Heart left ventricle (tissue), 16 donors: ENCODE measurements around the gene KPTN. TPM values are rescaled to one million over a fixed set of nuclear protein-coding genes. Genes with fewer than 3 reads are reported as not detected.

Experiments
- ATAC-seq, 4 donors: fragments of 200-7000 bp; cut with Tn5 transposase; one replicate each; pipeline ENCODE4 v1.9.1; 2020 to 2022; ENCODE audit warnings: moderate library complexity in 4 of 4, mild to moderate bottlenecking in 3 of 4, moderate number of reproducible peaks in 1 of 4
- DNase-seq, 5 donors: peaks; one replicate each; pipeline ENCODE4 v3.0.0-alpha.2; 2020
- H3K27ac ChIP-seq, 12 donors: fragments of 200-600 bp; sonication (generic) in 4 of 12; one replicate each; pipeline versions ENCODE4 v1.5.0 to v1.8.0; 2016 to 2022; ENCODE audit warnings: mild to moderate bottlenecking in 2 of 12
- H3K27me3 ChIP-seq, 9 donors: fragments of 200-600 bp; sonication (generic) in 2 of 9; one replicate each; pipeline versions ENCODE4 v1.5.1 to v1.8.0; 2016 to 2022; ENCODE audit warnings: mild to moderate bottlenecking in 3 of 9
- H3K36me3 ChIP-seq, 9 donors: fragments of 200-600 bp; sonication (generic) in 2 of 9; one replicate each; pipeline versions ENCODE4 v1.5.0 to v1.8.0; 2018 to 2022; ENCODE audit warnings: mild to moderate bottlenecking in 2 of 9
- H3K4me1 ChIP-seq, 12 donors: fragments of 200-600 bp; sonication (generic) in 4 of 12; one replicate each; pipeline versions ENCODE4 v1.5.0 to v1.8.0; 2016 to 2022; ENCODE audit warnings: mild to moderate bottlenecking in 3 of 12
- H3K4me3 ChIP-seq, 12 donors: fragments of 200-600 bp; sonication (generic) in 4 of 12; one replicate each; pipeline versions ENCODE4 v1.5.0 to v1.8.0; 2017 to 2022; ENCODE audit warnings: mild to moderate bottlenecking in 9 of 12, moderate library complexity in 4 of 12
- H3K9me3 ChIP-seq, 12 donors: fragments of 200-600 bp; sonication (generic) in 4 of 12; one replicate each; pipeline versions ENCODE4 v1.5.0 to v1.8.0; 2016 to 2022; ENCODE audit warnings: mild to moderate bottlenecking in 1 of 12
- CTCF ChIP-seq, 12 donors: fragments of 200-600 bp; sonication (generic) in 4 of 12; IDR thresholded peaks; one replicate each; pipeline versions ENCODE4 v1.5.0 to v1.8.0; 2018 to 2022; ENCODE audit warnings: antibody characterized with exemption in 12 of 12, mild to moderate bottlenecking in 5 of 12
- POLR2A ChIP-seq, 2 donors: fragments of 450-650 bp; IDR thresholded peaks; one replicate each; pipeline ENCODE4 v1.6.1; 2017; ENCODE audit warnings: antibody characterized with exemption in 2 of 2, mild to moderate bottlenecking in 2 of 2, moderate library complexity in 2 of 2
- WGBS, 4 donors: extraction: QIAGEN DNeasy Blood & Tissue Kit in 2 of 4; methylation state at CpG; one replicate each; pipeline versions ENCODE4 v1.1.5 to v1.1.7; 2013 to 2018; 5-methylcytosine and 5-hydroxymethylcytosine counted together
- intact Hi-C, 10 donors: fragments of 100-400 bp; cut with DNase I; formaldehyde crosslinking; loops; one replicate each; pipeline versions ENCODE4 v1.11.1 to v1.14.2; 2022
- polyA plus RNA-seq, 2 donors: library from polyadenylated mRNA; stranded (reverse); fragments of 200-250 nt; gene quantifications; one replicate each; pipeline ENCODE4 v1.2.3, GENCODE V29; 2013
- total RNA-seq, 9 donors: library from RNA; depleted of rRNA in 2 of 9; stranded (reverse); fragments of >200 nt in 2 of 9; fragmentation: NEBNext Ultra II Directional in 3 of 9; extraction: Animal tissue kit (Norgen Biotek cat#: 25700) in 3 of 9; gene quantifications; one replicate each; pipeline versions ENCODE4 v1.1.0 to v1.2.4, GENCODE V29; 2016 to 2023
- donor health status: ischemic (EF 13 %, LVEDD 7.1; RV severe dilation, severe dysfunction).
- donor health status: healthy with polysubstance abuse.
- donor health status: DM: no; HTN: yes; CAD: no.
- donor health status: DM: no; HTN: no; CAD: no.
- donor health status: ischemic (EF 25% LVEDD 6.9; RV normal size, moderate dysfunction).
- donor health status: ischemic (EF 25% LVEDD 5.7; RV mildly dilated, moderate dysfunction).
- donor health status: healthy.
- donor health status: DM: yes; HTN: yes; CAD: no.
- donor health status: ischemic (EF 35%, LVEDD 5.7; RV mildly dilated, moderate dysfunction).
- donor health status: nonischemic (EF 11% LVEDD 7.7; RV severe dilation, severe dysfunction).
- donor health status: DM: yes; HTN: yes; CAD: no.
- donor health status: PGD.
- donor health status: ischemic (EF 29% LVEDD 5.4; RV normal size, mild dysfunction).
- donor health status: nonischemic (EF 23%, LVEDD 6.1; RV moderate dilation, normal function).

Gene KPTN
- total and polyA plus RNA-seq, 11 donors, result 3.2 to 15.8 (median 7.8) TPM

DNA sequence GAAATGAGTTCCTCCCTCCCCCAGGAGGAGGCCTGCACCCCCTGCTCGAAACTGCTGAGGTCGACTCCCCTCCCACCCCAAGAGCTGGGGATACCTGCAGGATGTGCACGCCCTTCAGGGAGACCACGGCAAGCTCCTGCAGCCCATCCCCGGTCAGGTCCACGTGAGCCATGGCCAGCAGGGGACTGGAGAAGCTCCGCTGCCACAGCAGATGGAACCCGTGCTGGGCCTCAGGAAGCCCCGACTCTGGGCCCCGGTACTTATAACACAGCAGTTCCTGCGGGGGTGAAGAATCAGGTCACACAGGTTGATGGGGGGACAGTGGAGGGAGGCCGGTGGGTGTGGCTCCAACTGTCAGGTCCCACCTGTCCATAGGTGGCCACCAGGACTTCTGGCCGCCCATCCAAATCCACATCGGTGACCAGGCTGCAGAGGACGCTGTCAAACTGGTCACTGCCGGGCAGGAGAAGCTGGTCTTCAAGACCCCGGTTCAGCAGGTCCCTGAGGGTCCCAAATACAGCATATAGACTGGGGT is 7.5 kb downstream of the KPTN start:
- 85 to 90% (median 88%) methylated on average over 11 to 17 of the region's 17 CpGs for WGBS, 4 donors
- no peaks in the 10 kb centered on the region for H3K36me3 ChIP-seq
- intact Hi-C loops, result no loop called here
- H3K4me1 ChIP-seq, result peaks cover 0 to 15% (median 0%) of the 10 kb centered on the region in 12 donors
- H3K9me3 ChIP-seq, result no peaks in the 10 kb centered on the region
- ATAC-seq, result no peak
- H3K27ac ChIP-seq, result no peak overlapping the region
- no peak overlapping the region for H3K4me3 ChIP-seq
- TF ChIP-seq POLR2A (IDR thresholded peaks at IDR 0.05), result no peak
- TF ChIP-seq CTCF (IDR thresholded peaks at IDR 0.05), result no peak
- no peak for DNase-seq
- H3K27me3 ChIP-seq, result peaks cover 0 to 23% (median 17%) of the 10 kb centered on the region in 9 donors

- Histone ChIP-seq H3K9me3 (no peaks in the 10 kb centered on the region), H3K4me3 (no peak overlapping the region), H3K27me3 (peaks cover 0 to 31% (median 22%) of the 10 kb centered on the region in 9 donors), H3K4me1 (peaks cover 0 to 18% (median 0%) of the 10 kb centered on the region in 12 donors), H3K27ac (no peak overlapping the region), H3K36me3 (no peaks in the 10 kb centered on the region)
- DNase-seq, result peak in 1 of 5 donors; percentile 14
- 79 to 82% (median 80%) methylated on average over 9 of the region's 9 CpGs for WGBS, 4 donors
- intact Hi-C loops, result no loop called here
- ATAC-seq, result no peak
- TF ChIP-seq CTCF (IDR thresholded peaks at IDR 0.05), result no peak
Measured at GRCh38 chr19:47475465-47475864, 8.6 kb downstream of the KPTN start.

DNA sequence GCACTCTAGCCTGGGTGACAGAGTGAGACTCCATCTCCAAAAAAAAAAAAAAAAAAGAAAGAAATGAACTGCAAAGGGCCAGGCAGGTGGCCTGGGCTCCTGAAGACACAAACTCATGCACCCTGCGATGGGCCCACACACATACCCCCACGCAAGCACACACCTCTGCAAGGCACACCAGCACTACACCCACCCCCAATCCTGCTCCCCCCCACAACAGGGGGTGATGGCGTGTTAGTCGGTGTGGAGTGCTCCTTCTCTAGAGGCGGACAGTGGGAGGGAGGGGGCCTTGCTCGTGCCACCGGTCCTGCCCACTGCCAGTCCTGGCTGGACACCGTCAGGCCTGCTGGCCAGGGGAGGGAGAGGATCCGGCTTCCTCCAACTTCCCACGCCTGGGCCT is 10.7 kb downstream of the KPTN start:
- 69 to 75% (median 72%) methylated on average over 10 of the region's 10 CpGs for WGBS, 4 donors
- Histone ChIP-seq H3K4me3 (no peak overlapping the region), H3K9me3 (no peaks in the 10 kb centered on the region), H3K27me3 (peaks cover 0 to 37% (median 29%) of the 10 kb centered on the region in 9 donors), H3K4me1 (peaks cover 0 to 14% (median 0%) of the 10 kb centered on the region in 12 donors), H3K27ac (no peak overlapping the region), H3K36me3 (no peaks in the 10 kb centered on the region)
- DNase-seq (peak in 1 of 5 donors; percentile 42), ATAC-seq (no peak)
- intact Hi-C loops, result no loop called here
- TF ChIP-seq POLR2A (IDR thresholded peaks at IDR 0.05) (no peak), CTCF (IDR thresholded peaks at IDR 0.05) (no peak)

DNA sequence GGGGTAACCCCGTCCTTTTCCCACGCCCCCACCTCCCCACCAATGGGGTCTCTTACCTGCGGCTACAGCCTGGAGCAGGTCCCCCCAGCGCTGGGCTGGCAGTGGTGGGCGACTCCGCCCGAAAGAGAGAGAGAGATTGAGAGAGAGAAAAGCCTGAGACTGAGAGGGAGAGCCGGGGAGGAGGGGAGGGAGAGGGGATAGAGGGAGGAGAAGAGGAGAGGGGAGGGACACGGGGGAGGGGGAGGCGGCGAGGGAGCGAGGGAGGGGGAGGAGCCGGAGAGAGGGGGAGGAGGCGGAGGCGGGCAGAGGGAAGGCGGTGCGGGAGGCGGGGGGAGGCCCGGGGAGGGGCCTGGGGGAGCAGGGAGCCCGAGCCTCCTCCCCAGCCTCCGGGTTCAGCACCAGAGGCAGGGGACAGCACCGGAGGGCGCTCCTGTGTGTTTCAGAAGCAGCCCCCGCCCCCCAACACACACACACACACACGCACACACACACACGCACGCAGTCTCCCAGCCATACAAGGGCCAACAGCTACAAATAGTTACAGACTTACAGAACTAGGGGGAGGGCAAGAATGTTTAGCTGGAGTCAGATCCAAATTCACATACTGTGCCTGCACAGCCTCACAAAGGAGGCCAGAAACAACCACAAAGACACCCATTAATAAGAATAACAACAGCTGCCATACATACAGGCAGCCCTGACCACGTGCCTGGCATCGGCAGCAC is 12.1 kb downstream of the KPTN start, which contains the start of gene SLC8A2:
SLC8A2 (minus strand) TSS at position 161 of the 725 bp plus-strand sequence. CDS start 5,490 bp downstream, outside the sequence.
- Histone ChIP-seq H3K4me3 (peak within 1 kb of the TSS in 5 of 12 donors; percentile 3 to 36 (median 24)), H3K36me3 (no peaks in the 10 kb centered on the region), H3K27me3 (peaks cover 0 to 41% (median 29%) of the 10 kb centered on the region in 9 donors), H3K9me3 (no peaks in the 10 kb centered on the region), H3K27ac (peak within 1 kb of the TSS in 1 of 12 donors; percentile 79), H3K4me1 (peaks cover 0 to 14% (median 0%) of the 10 kb centered on the region in 12 donors)
- intact Hi-C loops, result no loop called here
- 4 to 7% (median 4%) methylated on average over 17 to 29 of the region's 29 CpGs for WGBS, 4 donors
- DNase-seq, result peak; percentile 75 to 83 (median 77)
- TF ChIP-seq POLR2A (IDR thresholded peaks at IDR 0.05), result no peak
- TF ChIP-seq CTCF (IDR thresholded peaks at IDR 0.05), result no peak
- ATAC-seq, result peak; percentile 38 to 77 (median 68)
